ENCODE results near the gene FAM168A. TPM values are rescaled to one million over a fixed set of nuclear protein-coding genes. Genes with fewer than 3 reads are reported as not detected.

The FAM168A gene
- total and polyA plus RNA-seq, 9 of the 15 experiments (the other 6 are each of a cell fraction or from before 2014, with no cell fraction given): 0.44 to 7.2 (median 2.9) TPM

- TF ChIP-seq FOXA3 (CRISPR knock-in tag; conservative IDR thresholded peaks at IDR 0.05 in 1 of 2, IDR thresholded peaks at IDR 0.05 in 1 of 2) (0 out of 4 replicates have a peak, but pooled peaks of 1 of the 2 experiments have one; percentile 36), ZNF551 (CRISPR knock-in tag; IDR thresholded peaks at IDR 0.05) (no peak), KDM1A (IDR thresholded peaks at IDR 0.05) (no peak), ZNF311 (CRISPR knock-in tag; IDR thresholded peaks at IDR 0.05) (no peak), FOXJ3 (CRISPR knock-in tag; IDR thresholded peaks at IDR 0.05) (no peak), HBP1 (CRISPR knock-in tag; IDR thresholded peaks at IDR 0.05) (0 out of 2 replicates have a peak, but pooled peaks have one; percentile 24), PHF8 (IDR thresholded peaks at IDR 0.05; ENCODE audit: borderline replicate concordance, low read length) (peak; percentile 29; the same call in 1 of the 2 replicates), PHF20 (IDR thresholded peaks at IDR 0.05; ENCODE audit: partially characterized antibody) (peak; percentile 14), XRCC4 (IDR thresholded peaks at IDR 0.05; ENCODE audit: extremely low read depth, insufficient read depth, insufficient read length) (no peak), ZNF174 (CRISPR knock-in tag; IDR thresholded peaks at IDR 0.05) (no peak), RFX7 (CRISPR knock-in tag; IDR thresholded peaks at IDR 0.05) (no peak), ZNF668 (CRISPR knock-in tag; IDR thresholded peaks at IDR 0.05) (no peak), GTF2A2 (tag; IDR thresholded peaks at IDR 0.05) (no peak), U2AF1 (optimal IDR thresholded peaks at IDR 0.05; ENCODE audit: low read depth, low read length) (no peak), OTX1 (CRISPR knock-in tag; IDR thresholded peaks at IDR 0.05) (0 out of 2 replicates have a peak, but pooled peaks have one; percentile 13)
Observed at GRCh38 chr11:73597336-73597955, 466 bp downstream of the FAM168A start (continued).
